Gastrocnemius medialis (tissue), 4 donors: Measurements from ENCODE around the gene AGAP1. TPM values are rescaled to one million over a fixed set of nuclear protein-coding genes. Genes with fewer than 3 reads are reported as not detected.

Experiments
- ATAC-seq, 2 donors: fragments of 150-250 bp; one replicate each; pipeline ENCODE4 v1.9.1; 2016
- DNase-seq, 2 donors: peaks; one replicate each; pipeline ENCODE4 v3.0.0-alpha.2; 2019
- H3K27ac ChIP-seq, 4 donors: fragments of 200-600 bp; sonication (generic); 1 replicate in 1 of 4; 2 replicates in 3 of 4; pipeline ENCODE4 v1.5.1; 2016 to 2018; ENCODE audit warnings: mild to moderate bottlenecking in 2 of 4, moderate library complexity in 1 of 4
- H3K27me3 ChIP-seq, 3 donors: fragments of 200-600 bp; sonication (generic) in 2 of 3; 1 replicate in 1 of 3; 2 replicates in 2 of 3; pipeline versions ENCODE4 v1.5.1 to v1.6.0; 2016 to 2019; ENCODE audit warnings: mild to moderate bottlenecking in 1 of 3, moderate library complexity in 1 of 3
- H3K36me3 ChIP-seq, 2 donors: fragments of 200-600 bp; sonication (generic) in 1 of 2; one replicate each; pipeline ENCODE4 v1.5.1; 2017 to 2018
- H3K4me1 ChIP-seq, 2 donors: fragments of 200-600 bp; sonication (generic) in 1 of 2; one replicate each; pipeline ENCODE4 v1.5.1; 2016 to 2017; ENCODE audit warnings: mild to moderate bottlenecking in 2 of 2
- H3K4me3 ChIP-seq, 4 donors: fragments of 200-600 bp; sonication (generic) in 3 of 4; 1 replicate in 1 of 4; 2 replicates in 3 of 4; pipeline ENCODE4 v1.5.1; 2016 to 2019; ENCODE audit warnings: mild to moderate bottlenecking in 2 of 4
- H3K9me3 ChIP-seq, 3 donors: fragments of 200-600 bp; sonication (generic) in 2 of 3; 1 replicate in 1 of 3; 2 replicates in 2 of 3; pipeline ENCODE4 v1.5.1; 2016 to 2019
- CTCF ChIP-seq, 5 experiments: fragments of 450-650 bp in 3 of 5; fragments of 200-600 bp in 2 of 5; sonication (generic) in 2 of 5; IDR thresholded peaks in 4 of 5; conservative IDR thresholded peaks in 1 of 5; 1 replicate in 4 of 5; 2 replicates in 1 of 5; pipeline ENCODE4 v1.5.1; 2016 to 2019; ENCODE audit warnings: antibody characterized with exemption in 5 of 5, mild to moderate bottlenecking in 3 of 5, moderate library complexity in 3 of 5
- POLR2A ChIP-seq, 2 donors: fragments of 450-650 bp; IDR thresholded peaks; one replicate each; pipeline ENCODE4 v1.6.1; 2017; ENCODE audit warnings: antibody characterized with exemption in 2 of 2, mild to moderate bottlenecking in 2 of 2, moderate library complexity in 2 of 2
- in situ Hi-C, 4 donors: fragments of 200-750 bp; cut with MboI; loops; one replicate each; pipeline versions ENCODE4 v1.15.0 to v1.8.0; 2017; ENCODE audit warnings: low sequenced_read_pairs in 4 of 4
- intact Hi-C: fragments of 100-400 bp; cut with DNase I; formaldehyde crosslinking; loops from one replicate; pipeline ENCODE4 v1.15.1; 2023; ENCODE audit warnings: low total_unique reads
- total RNA-seq, 4 donors: library from RNA; depleted of rRNA; stranded (reverse); fragments of >200 nt; gene quantifications; one replicate each; pipeline versions ENCODE4 v1.1.0 to v1.2.3, GENCODE V29; 2016

Gene AGAP1
- total RNA-seq, 4 donors from 2014 or later: 8.5 to 26.8 (median 14.4) TPM

GRCh38 chr2:236143811-236144210, 650.0 kb downstream of the AGAP1 start:
- TF ChIP-seq POLR2A (IDR thresholded peaks at IDR 0.05) (no peak), CTCF (IDR thresholded peaks at IDR 0.05 in 4 of 5, conservative IDR thresholded peaks at IDR 0.05 in 1 of 5) (no peak)
- H3K4me3 ChIP-seq: no peak overlapping the region
- in situ Hi-C loops (no loop called here), intact Hi-C loops (no loop called here)
- H3K9me3 ChIP-seq: no peaks in the 10 kb centered on the region
- H3K36me3 ChIP-seq: no peaks in the 10 kb centered on the region
- no peak overlapping the region for H3K27ac ChIP-seq
- H3K27me3 ChIP-seq: peaks cover 0 to 23% (median 20%) of the 10 kb centered on the region in 3 donors
- H3K4me1 ChIP-seq: no peaks in the 10 kb centered on the region
- DNase-seq (no peak), ATAC-seq (no peak)

DNA sequence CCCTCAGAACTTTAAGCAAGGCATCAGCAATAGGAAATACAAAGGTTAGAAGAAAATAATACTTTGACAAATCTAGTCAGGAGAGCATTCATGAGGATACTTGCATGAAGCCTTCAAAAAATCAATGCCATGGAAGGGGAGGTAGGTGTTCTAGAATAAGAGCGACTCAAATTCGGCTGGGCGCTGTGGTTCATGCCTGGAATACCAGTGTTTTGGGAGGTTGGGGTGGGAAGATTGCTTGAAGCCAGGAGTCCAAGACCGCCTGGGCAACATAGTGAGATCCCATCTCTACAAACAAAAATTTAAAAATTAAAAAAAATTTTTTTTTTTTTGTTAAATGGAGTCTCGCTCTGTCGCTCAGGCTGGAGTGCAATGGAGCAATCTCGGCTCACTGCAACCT, 652.6 kb downstream of the AGAP1 start:
- intact Hi-C loops (no loop called here), in situ Hi-C loops (no loop called here)
- no peak overlapping the region for H3K27ac ChIP-seq
- no peak for TF ChIP-seq CTCF (IDR thresholded peaks at IDR 0.05 in 4 of 5, conservative IDR thresholded peaks at IDR 0.05 in 1 of 5)
- TF ChIP-seq POLR2A (IDR thresholded peaks at IDR 0.05): no peak
- no peak for ATAC-seq
- no peaks in the 10 kb centered on the region for H3K9me3 ChIP-seq
- no peaks in the 10 kb centered on the region for H3K36me3 ChIP-seq
- no peaks in the 10 kb centered on the region for H3K4me1 ChIP-seq
- H3K27me3 ChIP-seq: peaks cover 0 to 18% (median 13%) of the 10 kb centered on the region in 3 donors
- no peak for DNase-seq
- no peak overlapping the region for H3K4me3 ChIP-seq

- TF ChIP-seq CTCF (IDR thresholded peaks at IDR 0.05 in 4 of 5, conservative IDR thresholded peaks at IDR 0.05 in 1 of 5) (no peak), POLR2A (IDR thresholded peaks at IDR 0.05) (no peak)
- intact Hi-C loops: no loop called here
- H3K4me1 ChIP-seq: no peaks in the 10 kb centered on the region
- ATAC-seq (no peak), DNase-seq (no peak)
- peaks cover 1 to 20% (median 13%) of the 10 kb centered on the region in 3 donors for H3K27me3 ChIP-seq
- peaks cover 0 to 4% (median 0%) of the 10 kb centered on the region in 3 donors for H3K9me3 ChIP-seq
- H3K36me3 ChIP-seq: no peaks in the 10 kb centered on the region
- no peak overlapping the region for H3K4me3 ChIP-seq
- H3K27ac ChIP-seq: no peak overlapping the region
- in situ Hi-C loops: no loop called here
Observed at GRCh38 chr2:236155406-236155805, 661.6 kb downstream of the AGAP1 start.

- no peak for DNase-seq
- H3K4me1 ChIP-seq: no peaks in the 10 kb centered on the region
- H3K27me3 ChIP-seq: peaks cover 9 to 26% (median 20%) of the 10 kb centered on the region in 3 donors
- TF ChIP-seq CTCF (IDR thresholded peaks at IDR 0.05 in 4 of 5, conservative IDR thresholded peaks at IDR 0.05 in 1 of 5) (no peak), POLR2A (IDR thresholded peaks at IDR 0.05) (no peak)
- intact Hi-C loops: no loop called here
- H3K9me3 ChIP-seq: peaks cover 0 to 4% (median 0%) of the 10 kb centered on the region in 3 donors
- ATAC-seq: no peak
- no peaks in the 10 kb centered on the region for H3K36me3 ChIP-seq
- in situ Hi-C loops: no loop called here
- no peak overlapping the region for H3K4me3 ChIP-seq
- H3K27ac ChIP-seq: no peak overlapping the region
Observed at GRCh38 chr2:236156095-236156859, 662.4 kb downstream of the AGAP1 start.
